NCI-H1092 treated with DMSO at 0.1 percent for 48 hours (cell line): ENCODE measurements around the gene DUSP15.
"Not testable (repeated sequence)": the region's sequence is repeated elsewhere in the genome, so short reads cannot be mapped to it uniquely, and the experiment has no call there.

Experiments
- DNase-seq: peaks from one replicate; lab custom pipeline; 2025; lab: John Stamatoyannopoulos, UW

DUSP15 gene

DNA sequence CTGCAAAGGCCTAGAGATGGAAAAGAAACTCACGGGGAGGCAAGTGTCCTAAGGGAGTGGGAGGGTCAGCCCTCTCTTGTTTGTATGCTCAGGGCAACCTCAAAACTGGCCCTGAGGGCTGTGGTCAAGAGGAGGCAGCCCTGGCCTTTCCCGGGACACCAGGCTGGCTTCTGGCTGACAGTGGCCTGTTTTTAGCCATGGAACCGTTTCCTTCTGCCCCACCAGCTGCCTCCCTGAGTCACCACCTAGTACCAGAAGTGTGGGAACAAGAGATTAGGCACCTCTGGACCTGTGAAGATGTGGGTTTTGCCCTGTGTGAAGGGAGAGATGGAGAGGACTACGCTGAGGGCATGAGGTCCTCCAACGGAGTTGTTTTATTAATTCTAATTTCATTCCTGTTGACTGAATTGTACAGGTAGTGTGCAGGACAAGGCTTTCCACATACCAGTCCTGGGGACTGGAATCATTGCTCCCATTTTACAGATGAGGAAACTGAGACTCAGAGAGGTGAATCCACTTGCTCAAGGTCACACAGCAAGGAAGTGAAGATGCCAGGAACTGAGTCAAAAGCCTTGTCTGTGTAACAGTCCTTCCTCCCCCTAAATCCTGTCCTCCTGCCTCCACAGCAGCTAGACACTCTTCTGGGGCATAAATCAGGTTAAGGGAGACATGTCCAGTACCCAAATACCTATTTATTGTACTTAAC is 30.4 kb downstream of the DUSP15 start:
- no peak for DNase-seq

DNA sequence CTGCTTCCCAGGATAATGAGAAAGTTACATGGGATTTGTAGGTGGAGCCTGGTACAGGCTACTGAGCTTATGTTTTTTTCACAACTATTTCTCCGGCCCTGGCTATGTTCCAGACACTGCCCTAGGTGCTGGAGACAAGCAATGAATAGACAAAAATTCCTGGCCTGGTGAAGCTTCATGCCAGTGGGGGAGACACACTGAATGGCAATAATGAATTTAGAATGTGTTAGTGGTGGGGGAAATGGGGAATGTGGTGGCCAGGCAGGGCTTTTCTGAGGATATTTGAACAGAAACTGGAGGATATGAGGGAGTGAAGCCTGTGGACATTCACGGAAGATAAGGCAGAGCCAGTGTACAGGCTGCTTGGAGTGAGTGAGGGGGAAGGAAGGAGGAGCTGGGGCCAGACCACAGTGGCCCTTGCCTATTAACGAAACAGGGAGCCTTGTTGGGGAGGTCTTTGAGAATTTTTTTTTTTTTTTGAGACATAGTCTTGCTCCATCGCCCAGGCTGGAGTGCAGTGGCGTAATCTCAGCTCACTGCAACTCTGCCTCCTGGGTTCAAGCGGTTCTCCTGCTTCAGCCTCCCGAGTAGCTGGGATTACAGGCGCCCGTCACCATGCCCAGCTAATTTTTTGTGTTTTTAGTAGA is 31.6 kb downstream of the DUSP15 start:
- no peak for DNase-seq

- no peak for DNase-seq
Measured at GRCh38 chr20:31837896-31838397, 32.4 kb downstream of the DUSP15 start.

- DNase-seq: no peak
Measured at GRCh38 chr20:31836853-31837608, 33.3 kb downstream of the DUSP15 start.

GRCh38 chr20:31835977-31836852 is 34.1 kb downstream of the DUSP15 start:
- DNase-seq: no peak

DNA sequence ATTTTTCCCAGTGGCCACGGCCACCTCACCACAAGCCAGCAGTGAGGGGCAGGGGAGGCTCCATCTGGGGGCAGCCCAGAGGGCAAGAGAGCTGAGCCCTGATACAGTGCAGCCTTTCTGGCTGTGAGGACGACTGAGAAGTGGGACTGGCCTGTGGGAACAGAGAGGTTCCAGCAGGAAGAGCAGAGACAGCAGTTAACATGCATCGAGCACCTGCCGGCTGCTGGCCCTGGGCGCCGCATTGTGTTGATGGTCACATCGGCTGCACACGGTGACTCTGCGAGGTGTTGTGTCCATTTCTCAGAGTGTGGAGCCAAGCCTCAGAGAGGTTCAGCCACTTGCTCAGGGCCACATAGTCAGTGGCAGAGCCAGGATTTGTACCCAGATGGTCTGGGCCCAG is 34.8 kb downstream of the DUSP15 start:
- no peak for DNase-seq

GRCh38 chr20:31833931-31834521 is 36.3 kb downstream of the DUSP15 start:
- no peak for DNase-seq

GRCh38 chr20:31833130-31833930 is 37.0 kb downstream of the DUSP15 start:
- no peak for DNase-seq

DNA sequence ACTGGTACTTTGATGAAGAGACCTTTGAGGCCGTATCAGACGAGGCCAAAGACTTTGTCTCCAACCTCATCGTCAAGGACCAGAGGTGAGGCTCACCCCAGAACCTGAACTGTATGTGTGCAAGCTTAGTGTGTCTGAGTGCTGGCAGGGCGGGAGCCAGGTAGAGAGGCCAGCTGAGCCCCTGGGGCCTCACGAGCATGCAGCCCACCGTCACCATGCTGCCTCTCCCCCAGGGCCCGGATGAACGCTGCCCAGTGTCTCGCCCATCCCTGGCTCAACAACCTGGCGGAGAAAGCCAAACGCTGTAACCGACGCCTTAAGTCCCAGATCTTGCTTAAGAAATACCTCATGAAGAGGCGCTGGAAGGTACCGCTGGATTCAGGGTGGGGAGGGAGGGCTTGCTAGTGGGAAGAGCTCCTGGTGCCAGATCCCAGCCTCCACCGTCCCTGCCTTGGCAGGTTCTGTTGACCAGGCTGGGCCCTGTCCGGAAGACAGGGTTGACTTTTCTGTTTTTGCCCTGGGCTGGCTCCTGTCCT is 38.5 kb downstream of the DUSP15 start:
- DNase-seq: no peak

- no peak for DNase-seq
Measured at GRCh38 chr20:31831211-31831610, 39.1 kb downstream of the DUSP15 start.

GRCh38 chr20:31830406-31830981 is 39.8 kb downstream of the DUSP15 start:
- DNase-seq: no peak

DNA sequence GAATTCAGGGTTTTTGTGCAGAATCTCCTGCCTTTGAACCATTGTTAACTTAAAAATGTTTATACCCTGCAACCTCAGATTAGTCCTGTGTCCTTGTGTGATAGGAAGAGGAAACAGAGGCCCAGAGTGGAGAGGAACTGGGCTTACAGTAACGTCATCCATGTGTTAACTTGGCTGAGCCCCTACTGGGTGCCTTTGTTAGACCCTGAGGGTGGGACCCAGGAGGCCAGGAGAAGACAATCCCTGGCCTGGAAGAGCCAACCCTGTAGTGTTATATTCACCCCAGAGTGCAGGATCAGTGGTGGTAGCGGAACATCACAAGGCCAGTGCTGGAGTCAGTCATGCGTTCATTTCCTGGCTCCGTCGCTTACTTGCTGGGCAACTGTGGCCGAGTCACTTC is 40.6 kb downstream of the DUSP15 start:
- no peak for DNase-seq

DNA sequence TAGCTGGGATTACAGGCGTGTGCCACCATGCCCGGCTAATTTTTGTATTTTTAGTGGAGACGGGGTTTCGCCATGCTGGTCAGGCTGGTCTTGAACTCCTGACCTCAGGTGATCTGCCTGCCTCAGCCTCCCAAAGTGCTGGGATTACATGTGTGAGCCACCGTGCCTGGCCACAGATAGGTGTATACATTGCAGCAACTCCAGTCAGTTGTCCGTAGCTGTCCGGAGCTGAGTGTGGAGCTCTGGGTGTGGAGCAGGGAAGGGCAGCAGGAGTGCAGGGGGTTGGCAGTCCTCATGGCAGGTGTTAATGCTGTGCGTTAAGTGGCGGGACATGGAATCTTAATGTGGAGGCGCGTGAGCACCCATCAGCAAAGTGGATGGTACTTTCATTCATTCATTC is 42.3 kb downstream of the DUSP15 start:
- DNase-seq: not testable (repeated sequence)

GRCh38 chr20:31827059-31827458 is 43.3 kb downstream of the DUSP15 start:
- DNase-seq: no peak

DNA sequence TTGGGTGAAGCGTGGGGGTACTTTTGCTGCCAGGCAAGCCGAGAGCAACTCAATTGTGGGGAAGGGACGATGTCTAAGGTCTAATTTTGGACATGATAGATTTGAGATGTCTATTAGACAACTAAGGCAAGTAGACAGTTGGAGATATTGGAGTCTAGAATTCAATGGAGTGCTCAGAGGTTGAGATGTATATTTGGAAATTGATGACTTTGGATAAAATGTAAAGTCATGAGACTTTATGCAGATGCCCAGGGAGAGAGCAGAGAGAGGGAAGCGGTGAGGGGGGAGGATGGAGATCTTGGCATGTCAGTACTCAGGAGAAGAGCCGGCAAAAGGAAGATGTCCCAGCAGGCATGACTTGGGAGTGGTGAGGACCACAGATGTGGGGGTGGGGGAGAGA is 44.3 kb downstream of the DUSP15 start:
- no peak for DNase-seq

GRCh38 chr20:31824554-31825313 is 45.6 kb downstream of the DUSP15 start:
- DNase-seq: peak; percentile 50

DNA sequence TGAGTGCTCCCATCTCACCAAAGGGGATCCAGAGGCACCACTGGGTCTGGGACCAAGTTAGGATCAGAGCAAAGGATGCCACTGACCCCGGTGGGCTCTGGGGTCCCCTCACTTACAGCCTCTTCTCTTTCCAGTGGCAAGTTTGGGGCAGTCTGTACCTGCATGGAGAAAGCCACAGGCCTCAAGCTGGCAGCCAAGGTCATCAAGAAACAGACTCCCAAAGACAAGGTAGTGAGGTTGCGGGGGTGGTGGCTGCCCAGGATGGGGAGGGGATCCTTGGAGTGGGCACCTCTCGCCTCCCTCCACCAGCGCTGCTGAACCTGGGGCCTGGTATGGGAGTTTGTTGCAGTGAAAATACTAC is 46.2 kb downstream of the DUSP15 start:
- no peak for DNase-seq

DNA sequence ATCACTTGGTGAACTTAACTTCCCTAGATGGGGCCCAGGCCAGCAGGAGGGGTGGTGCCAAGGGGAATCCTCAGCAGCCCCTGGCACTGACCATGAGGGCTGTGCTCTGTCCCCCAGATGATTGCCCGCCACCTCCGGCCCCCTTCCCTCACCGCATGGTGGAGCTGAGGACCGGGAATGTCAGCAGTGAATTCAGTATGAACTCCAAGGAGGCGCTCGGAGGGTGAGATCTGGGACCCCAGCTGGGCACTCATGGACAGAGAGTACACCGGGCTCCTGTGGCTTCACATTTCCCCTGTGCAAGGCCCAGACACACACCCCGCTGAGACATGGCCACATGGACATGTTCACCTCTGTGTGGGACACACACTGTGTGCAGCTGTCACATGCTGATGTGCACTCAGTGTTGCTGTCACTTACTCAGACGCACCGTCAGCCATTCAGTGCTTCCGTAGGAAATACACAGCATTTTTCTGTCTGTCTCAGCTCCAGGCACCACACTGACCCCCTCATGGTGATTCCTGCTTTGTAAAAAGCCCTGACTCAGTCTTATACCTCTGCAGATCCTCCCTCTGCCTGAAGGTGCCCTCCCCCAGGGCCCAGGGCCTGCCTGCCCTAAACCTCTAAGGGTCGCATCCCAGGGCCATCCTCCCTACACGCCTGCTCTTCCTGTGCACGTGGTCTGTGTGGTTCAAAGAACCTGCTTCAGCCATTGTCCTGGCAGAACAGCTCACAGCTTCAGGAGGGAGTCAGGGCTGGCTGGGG is 46.8 kb downstream of the DUSP15 start:
- no peak for DNase-seq
